ENCODE data around the gene COPZ2.
"Not testable (repeated sequence)": the region's sequence is repeated elsewhere in the genome, so short reads cannot be mapped to it uniquely, and the experiment has no call there.

COPZ2 gene

DNA sequence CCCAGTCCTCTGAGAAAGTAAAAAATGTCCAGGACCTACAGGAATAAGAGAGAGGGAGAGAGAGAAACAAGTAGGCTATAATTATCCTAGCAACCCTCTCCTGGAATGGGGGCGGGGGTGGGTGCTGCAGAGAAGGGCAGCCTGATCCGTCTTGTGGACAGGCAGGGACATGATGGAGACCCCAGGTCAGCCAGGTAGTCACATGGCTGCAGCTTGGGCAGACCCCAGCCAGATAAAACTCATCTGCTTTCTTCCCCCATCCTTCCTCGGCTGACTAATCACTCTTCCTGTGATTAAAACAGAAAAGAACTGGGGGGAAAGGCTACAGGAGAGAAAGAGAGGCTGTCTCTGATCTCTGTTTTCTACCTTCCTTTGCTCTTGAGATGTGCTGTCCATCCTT lies 32.6 kb downstream of the COPZ2 start:
- DNase-seq (ENCODE audit: low read depth), result no peak
- TF ChIP-seq CTCF (IDR thresholded peaks at IDR 0.05; ENCODE audit: low read length, missing control alignments), result no peak
- no peak overlapping the region for H3K4me3 ChIP-seq (replicated peaks; ENCODE audit: low read depth, low read length)

GRCh38 chr17:48003417-48004151 lies 34.0 kb downstream of the COPZ2 start:
- no peak overlapping the region for H3K4me3 ChIP-seq (replicated peaks; ENCODE audit: low read depth, low read length)
- TF ChIP-seq CTCF (IDR thresholded peaks at IDR 0.05; ENCODE audit: low read length, missing control alignments), result no peak
- no peak for DNase-seq (ENCODE audit: low read depth)

GRCh38 chr17:48002916-48003416 lies 34.6 kb downstream of the COPZ2 start:
- no peak overlapping the region for H3K4me3 ChIP-seq (replicated peaks; ENCODE audit: low read depth, low read length)
- TF ChIP-seq CTCF (IDR thresholded peaks at IDR 0.05; ENCODE audit: low read length, missing control alignments), result no peak
- no peak for DNase-seq (ENCODE audit: low read depth)

GRCh38 chr17:48002266-48002915 lies 35.2 kb downstream of the COPZ2 start:
- DNase-seq (ENCODE audit: low read depth), result peak; percentile 80
- TF ChIP-seq CTCF (IDR thresholded peaks at IDR 0.05; ENCODE audit: low read length, missing control alignments), result no peak
- H3K4me3 ChIP-seq (replicated peaks; ENCODE audit: low read depth, low read length), result no peak overlapping the region

- not testable (repeated sequence) for H3K4me3 ChIP-seq (replicated peaks; ENCODE audit: low read depth, low read length); DNase-seq (ENCODE audit: low read depth)
These were observed 35.9 kb downstream of the COPZ2 start for GRCh38 chr17:48001657-48002056.

GRCh38 chr17:48001197-48001596 lies 36.4 kb downstream of the COPZ2 start:
- no peak for DNase-seq (ENCODE audit: low read depth)
- no peak for TF ChIP-seq CTCF (IDR thresholded peaks at IDR 0.05; ENCODE audit: low read length, missing control alignments)
- no peak overlapping the region for H3K4me3 ChIP-seq (replicated peaks; ENCODE audit: low read depth, low read length)

DNA sequence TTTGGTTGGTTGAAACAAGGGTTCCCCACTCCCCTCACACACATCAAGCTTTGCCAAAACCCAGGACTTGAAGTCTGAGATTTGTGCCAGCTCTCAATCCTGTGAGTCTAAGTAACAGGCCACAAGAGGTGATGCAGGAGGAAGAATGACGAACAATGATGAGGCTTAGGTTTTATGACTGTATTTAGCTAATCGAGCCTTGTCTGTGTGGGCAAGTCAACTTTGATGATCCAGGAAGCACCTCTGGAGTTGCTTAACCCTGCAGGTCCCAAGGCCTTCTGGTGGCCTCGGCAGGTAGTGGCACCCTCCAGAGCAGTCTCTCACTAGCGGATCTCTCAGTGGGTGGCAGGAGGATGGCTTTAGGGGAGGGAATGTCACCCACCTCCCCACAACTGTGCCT lies 38.0 kb downstream of the COPZ2 start:
- no peak overlapping the region for H3K4me3 ChIP-seq (replicated peaks; ENCODE audit: low read depth, low read length)
- no peak for TF ChIP-seq CTCF (IDR thresholded peaks at IDR 0.05; ENCODE audit: low read length, missing control alignments)
- DNase-seq (ENCODE audit: low read depth), result no peak

All from fibroblast of pulmonary artery (primary cell).